HG02970 (cell line): ENCODE data around the gene TAS2R3.

Source experiments
- ATAC-seq: cut with Tn5 transposase; IDR thresholded peaks from one replicate; pipeline ENCODE4 v1.9.1; 2021; ENCODE audit warnings: mild to moderate bottlenecking, moderate library complexity, moderate number of reproducible peaks; ENCODE audit not compliant: unreplicated experiment, low FRiP score

Gene TAS2R3

DNA sequence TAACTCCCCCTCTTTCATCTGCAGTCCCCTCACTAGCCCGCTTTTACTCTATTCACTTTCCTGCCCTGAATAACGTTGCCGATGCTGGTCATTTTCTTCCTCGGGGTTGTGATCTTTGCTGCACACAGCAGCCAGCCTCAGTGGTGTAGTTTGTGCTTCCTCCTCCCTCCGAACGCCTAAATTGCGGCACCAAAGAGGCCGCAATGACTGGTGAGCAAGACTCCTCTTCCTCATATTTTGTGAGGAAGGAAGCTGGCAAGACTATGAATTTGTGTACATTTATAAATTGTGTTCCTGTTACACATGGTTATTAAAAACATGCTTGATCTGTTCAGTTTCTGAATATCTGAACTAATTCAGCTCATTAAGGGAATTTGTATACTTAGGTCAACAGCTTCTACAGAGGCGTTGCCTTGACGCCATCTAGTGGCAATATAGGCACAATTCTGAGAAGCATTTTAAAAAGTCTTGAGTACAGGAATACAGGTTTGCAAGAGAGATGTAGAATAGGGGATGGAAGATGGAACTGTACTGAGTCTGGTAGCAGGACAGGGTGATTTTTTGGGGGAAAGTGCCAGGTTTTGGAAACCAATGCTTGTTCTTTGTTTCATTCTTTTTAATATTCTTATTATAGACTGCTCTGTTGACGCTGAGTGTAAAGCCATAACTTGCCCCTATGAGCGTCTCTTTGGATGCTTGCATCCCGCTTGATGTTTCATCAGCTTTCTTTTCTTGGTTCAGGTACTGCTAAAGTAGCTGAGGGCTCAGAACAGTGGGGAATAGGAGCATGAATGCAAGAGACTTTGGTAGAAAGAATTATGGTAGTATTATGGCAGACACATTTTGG lies 22.0 kb downstream of the TAS2R3 start:
- no peak for ATAC-seq

- no peak for ATAC-seq
These were observed 24.4 kb downstream of the TAS2R3 start for GRCh38 chr7:141788296-141788695.

GRCh38 chr7:141789917-141790316 lies 26.0 kb downstream of the TAS2R3 start, which contains the start of gene TAS2R5:
TSS of gene TAS2R5 (plus strand) at chr7:141790217. CDS start at chr7:141790362, 145 bp downstream.
- ATAC-seq, result no peak

DNA sequence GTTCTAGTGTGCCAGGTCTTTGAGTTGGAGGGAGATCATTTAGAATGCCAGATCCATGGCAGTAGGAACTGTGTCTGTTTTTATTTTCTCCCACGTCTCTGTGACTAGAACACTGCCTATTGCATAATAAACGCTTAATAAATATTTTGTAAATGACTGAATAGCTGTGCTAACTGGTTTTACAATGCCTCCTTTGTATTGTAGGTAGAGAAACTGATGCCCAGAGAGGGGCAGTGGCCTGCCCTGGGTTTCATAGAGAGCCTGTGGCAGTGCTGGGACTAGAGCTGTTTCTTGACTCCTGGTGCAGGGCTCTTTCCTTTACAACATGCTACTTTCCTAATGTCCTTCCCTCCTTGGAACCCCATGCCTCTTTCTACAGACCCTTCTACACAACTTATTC lies 28.6 kb downstream of the TAS2R3 start:
- ATAC-seq, result no peak
